GM21367 (cell line): ENCODE measurements around the gene PLEKHH2.

ENCODE experiments used
- ATAC-seq: cut with Tn5 transposase; IDR thresholded peaks from one replicate; pipeline ENCODE4 v1.9.1; 2021; ENCODE audit not compliant: unreplicated experiment

Gene PLEKHH2

GRCh38 chr2:43758739-43759138, 121.7 kb downstream of the PLEKHH2 start:
- no peak for ATAC-seq

- no peak for ATAC-seq
These were observed 122.1 kb downstream of the PLEKHH2 start for GRCh38 chr2:43759195-43759594.

GRCh38 chr2:43762286-43762685, 125.2 kb downstream of the PLEKHH2 start:
- ATAC-seq, result no peak

- ATAC-seq, result no peak
These were observed 126.0 kb downstream of the PLEKHH2 start for GRCh38 chr2:43763091-43763490.

- ATAC-seq, result no peak
These were observed 127.1 kb downstream of the PLEKHH2 start for GRCh38 chr2:43764086-43764705.

- ATAC-seq, result no peak
These were observed 128.9 kb downstream of the PLEKHH2 start for GRCh38 chr2:43766006-43766405.

- peak; percentile 98 for ATAC-seq
These were observed 137.0 kb downstream of the PLEKHH2 start, which contains the start of gene DYNC2LI1 for GRCh38 chr2:43773876-43774613. TSS of gene DYNC2LI1 (plus strand) at chr2:43774039. CDS start at chr2:43774139, 100 bp downstream.

GRCh38 chr2:43774617-43775016, 137.6 kb downstream of the PLEKHH2 start:
- ATAC-seq, result no peak

- ATAC-seq, result no peak
These were observed 139.3 kb downstream of the PLEKHH2 start for GRCh38 chr2:43776324-43776723.

GRCh38 chr2:43777306-43777926, 140.4 kb downstream of the PLEKHH2 start:
- no peak for ATAC-seq

GRCh38 chr2:43778233-43778632, 141.2 kb downstream of the PLEKHH2 start:
- ATAC-seq, result no peak

GRCh38 chr2:43787895-43788294, 150.8 kb downstream of the PLEKHH2 start:
- ATAC-seq, result no peak

- ATAC-seq, result no peak
These were observed 151.6 kb downstream of the PLEKHH2 start for GRCh38 chr2:43788646-43789045.

GRCh38 chr2:43790147-43790546, 153.1 kb downstream of the PLEKHH2 start:
- ATAC-seq, result no peak

- no peak for ATAC-seq
These were observed 154.1 kb downstream of the PLEKHH2 start for GRCh38 chr2:43791035-43791765.

GRCh38 chr2:43792653-43793052, 155.6 kb downstream of the PLEKHH2 start:
- no peak for ATAC-seq

- no peak for ATAC-seq
These were observed 157.9 kb downstream of the PLEKHH2 start for GRCh38 chr2:43794956-43795355.

GRCh38 chr2:43796206-43796605, 159.1 kb downstream of the PLEKHH2 start:
- ATAC-seq, result no peak

GRCh38 chr2:43798300-43798699, 161.2 kb downstream of the PLEKHH2 start:
- no peak for ATAC-seq

- no peak for ATAC-seq
These were observed 163.8 kb downstream of the PLEKHH2 start for GRCh38 chr2:43800894-43801293.

GRCh38 chr2:43802135-43802534, 165.1 kb downstream of the PLEKHH2 start:
- no peak for ATAC-seq
